DOHH2 (cell line): ENCODE data around the gene CIBAR2.

ENCODE experiments used
- CTCF ChIP-seq: fragments of 200-600 bp; sonication (generic); IDR thresholded peaks from one replicate; pipeline ENCODE4 v1.5.1; 2014; ENCODE audit warnings: antibody characterized with exemption, mild to moderate bottlenecking, low read depth, low read length; ENCODE audit not compliant: poor library complexity, severe bottlenecking
- EZH2phosphoT487 ChIP-seq: fragments of 200-600 bp; sonication (generic); IDR thresholded peaks from 2 replicates; pipeline ENCODE4 v1.6.1; 2017; ENCODE audit warnings: borderline replicate concordance, mild to moderate bottlenecking, antibody characterized with exemption, low read length, moderate library complexity, mixed read lengths

DNA sequence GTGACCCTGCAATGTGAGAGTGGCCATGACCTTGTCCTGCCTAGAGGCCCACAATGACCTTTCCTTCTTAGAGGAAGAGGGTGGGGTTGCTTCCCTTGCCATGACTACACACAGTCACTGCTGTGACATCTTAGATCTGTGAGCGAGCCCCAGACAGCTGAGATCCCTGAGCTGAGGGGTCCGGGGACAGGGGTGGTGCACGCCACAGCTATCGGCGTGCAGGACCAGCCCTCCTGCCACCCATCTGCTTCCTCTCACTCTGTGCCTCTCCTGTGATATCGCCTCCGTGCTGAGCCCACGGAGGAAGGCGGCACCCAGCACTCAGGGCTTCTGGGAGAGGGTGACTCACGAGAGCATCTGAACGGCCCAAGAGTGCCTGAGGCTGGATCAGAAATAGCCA lies 49.4 kb downstream of the CIBAR2 start:
- TF ChIP-seq CTCF (no peak), EZH2phosphoT487 (no peak)
